ENCODE data around the gene STXBP3.

Gene STXBP3

GRCh38 chr1:108832929-108833328, 86.5 kb downstream of the STXBP3 start:
- no peak for DNase-seq (ENCODE audit: low spot score)
- FAIRE-seq: no peak

- DNase-seq (ENCODE audit: low spot score): no peak
- no peak for FAIRE-seq
Observed at GRCh38 chr1:108841703-108842102, 95.2 kb downstream of the STXBP3 start.

GRCh38 chr1:108842525-108843181, 96.2 kb downstream of the STXBP3 start:
- no peak for DNase-seq (ENCODE audit: low spot score)
- FAIRE-seq: no peak

- no peak for FAIRE-seq
Observed at GRCh38 chr1:108843390-108844137, 97.1 kb downstream of the STXBP3 start.

GRCh38 chr1:108845446-108845845, 99.0 kb downstream of the STXBP3 start:
- FAIRE-seq: no peak
- DNase-seq (ENCODE audit: low spot score): no peak

More at GRCh38 chr1:108843390-108844137, 97.1 kb downstream of the STXBP3 start:
- no peak for DNase-seq (ENCODE audit: low spot score)

- no peak for FAIRE-seq
- no peak for DNase-seq (ENCODE audit: low spot score)
Observed at GRCh38 chr1:108845991-108846390, 99.5 kb downstream of the STXBP3 start.

- no peak for FAIRE-seq
- no peak for DNase-seq (ENCODE audit: low spot score)
Observed at GRCh38 chr1:108847494-108847893, 101.0 kb downstream of the STXBP3 start.

GRCh38 chr1:108848806-108849205, 102.3 kb downstream of the STXBP3 start:
- FAIRE-seq: no peak
- no peak for DNase-seq (ENCODE audit: low spot score)

GRCh38 chr1:108850929-108851328, 104.5 kb downstream of the STXBP3 start:
- FAIRE-seq (no peak), DNase-seq (ENCODE audit: low spot score) (no peak)

- FAIRE-seq (no peak), DNase-seq (ENCODE audit: low spot score) (no peak)
Observed at GRCh38 chr1:108851567-108851966, 105.1 kb downstream of the STXBP3 start.

- FAIRE-seq (no peak), DNase-seq (ENCODE audit: low spot score) (no peak)
Observed at GRCh38 chr1:108852221-108852975, 105.9 kb downstream of the STXBP3 start.

- DNase-seq (ENCODE audit: low spot score) (no peak), FAIRE-seq (no peak)
Observed at GRCh38 chr1:108854221-108855019, 107.9 kb downstream of the STXBP3 start.

GRCh38 chr1:108856994-108857393, 110.5 kb downstream of the STXBP3 start, which contains the start of gene AKNAD1:
Gene AKNAD1 (minus strand): TSS chr1:108857094. CDS start chr1:108852664, 4,430 bp downstream.
- no peak for DNase-seq (ENCODE audit: low spot score)
- FAIRE-seq: no peak

GRCh38 chr1:108858230-108858950, 111.9 kb downstream of the STXBP3 start:
- no peak for FAIRE-seq

More at GRCh38 chr1:108858230-108858950, 111.9 kb downstream of the STXBP3 start:
- no peak for DNase-seq (ENCODE audit: low spot score)
